Measurements from ENCODE around the gene PRKAA2. TPM values are rescaled to one million over a fixed set of nuclear protein-coding genes. Genes with fewer than 3 reads are reported as not detected.
A peak's percentile ranks its signal among the peaks of the same experiment; 100 is the strongest.

The PRKAA2 gene
- total and polyA plus RNA-seq, 2 donors (not counting 3 experiments of a cell fraction or from before 2014, with no cell fraction given): 0.32 to 1.2 TPM

DNA sequence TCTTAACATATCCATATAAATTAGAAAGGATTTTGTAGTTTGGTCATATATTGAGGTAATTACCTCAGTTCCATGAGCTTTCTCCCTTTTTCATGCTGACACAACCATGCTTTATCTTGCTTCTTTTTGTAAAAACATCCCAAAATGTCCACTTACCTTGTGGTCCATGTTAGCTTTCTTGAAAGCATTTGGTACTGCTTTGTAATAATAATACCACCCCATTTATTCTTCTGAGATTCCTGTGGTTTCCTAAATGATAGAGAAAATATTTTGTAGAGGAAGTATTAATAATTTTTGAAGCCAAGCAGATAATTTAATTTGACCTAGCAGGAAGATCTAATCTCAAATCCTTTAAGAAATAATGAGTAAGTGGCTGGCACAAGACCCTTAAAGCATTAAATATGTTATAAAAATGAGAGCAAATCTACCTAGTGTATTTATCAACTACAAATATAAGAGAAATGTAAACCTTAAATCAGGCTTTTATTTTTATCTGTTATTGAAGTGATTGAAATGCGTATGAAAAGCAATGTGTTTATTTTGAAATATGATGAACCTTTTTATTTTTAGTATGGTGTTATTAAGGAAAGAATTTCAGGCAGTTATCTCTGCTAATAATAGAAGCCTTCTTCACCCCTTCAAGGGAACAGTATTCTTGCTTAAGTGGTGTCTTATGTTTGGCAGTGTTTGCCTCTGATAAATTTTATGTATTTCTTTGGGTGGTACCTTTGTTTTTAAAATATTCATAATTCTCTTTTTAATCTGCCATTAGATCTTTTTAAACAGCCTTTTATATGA, 9.2 kb downstream of the PRKAA2 start:
- Histone ChIP-seq H2AFZ (ENCODE audit: low read depth, low read length) (no peak overlapping the region), H3K27me3 (ENCODE audit: control insufficient read depth in 2 of 2, insufficient read depth in 2 of 2, low read length in 2 of 2) (no peaks in the 10 kb centered on the region), H3K27ac (ENCODE audit: insufficient read depth, low read depth, low read length) (no peak overlapping the region), H3K4me3 (replicated peaks in 1 of 3; ENCODE audit: insufficient read depth in 1 of 3, low read depth in 1 of 3, low read length in 3 of 3) (no peak overlapping the region), H3K9me3 (replicated peaks; ENCODE audit: control insufficient read depth, insufficient read depth, low read length) (no peaks in the 10 kb centered on the region), H3K36me3 (ENCODE audit: control insufficient read depth in 2 of 2, extremely low read depth in 1 of 2, insufficient read depth in 2 of 2, low read length in 2 of 2) (no peaks in the 10 kb centered on the region), H3K4me1 (ENCODE audit: control insufficient read depth, extremely low read depth, insufficient read depth, low read length) (peaks cover 6% of the 10 kb centered on the region), H3K4me2 (ENCODE audit: insufficient read depth, low read length) (no peak overlapping the region), H4K20me1 (replicated peaks; ENCODE audit: control insufficient read depth, extremely low read depth, insufficient read depth, low read length) (no peaks in the 10 kb centered on the region), H3K9ac (replicated peaks; ENCODE audit: extremely low read depth, insufficient read depth, low read length) (no peak overlapping the region), H3K79me2 (ENCODE audit: control insufficient read depth, insufficient read depth, low read length) (no peaks in the 10 kb centered on the region), H3K9me1 (replicated peaks; ENCODE audit: control insufficient read depth, extremely low read depth, insufficient read depth, low read length) (no peaks in the 10 kb centered on the region)
- dilution Hi-C loops (cut with MboI; ENCODE audit: extremely low pct_ligation_motif_present, low sequenced_read_pairs): no loop called here
- no TSS peak for BruUV-seq (replicated peaks)
- intact Hi-C loops (cut with micrococcal nuclease): no loop called here
- ChIA-PET POLR2A (no interaction called here), CTCF (interaction anchor here (1.2 kb wide), 1 partner anchor 14 kb away, joined by 3 read pairs; no protein-coding TSS in a partner anchor)
- TF ChIP-seq, protein P1, sequence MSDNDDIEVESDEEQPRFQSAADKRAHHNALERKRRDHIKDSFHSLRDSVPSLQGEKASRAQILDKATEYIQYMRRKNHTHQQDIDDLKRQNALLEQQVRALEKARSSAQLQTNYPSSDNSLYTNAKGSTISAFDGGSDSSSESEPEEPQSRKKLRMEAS (IDR thresholded peaks at IDR 0.05; ENCODE audit: insufficient read depth, insufficient read length): no peak
- TF ChIP-seq GATA2 (IDR thresholded peaks at IDR 0.05; ENCODE audit: insufficient read depth, insufficient read length, low read depth, low read length): peak; percentile 66
- TF ChIP-seq FOS (IDR thresholded peaks at IDR 0.05; ENCODE audit: borderline replicate concordance, insufficient read depth, low read length): peak; percentile 5
- FAIRE-seq (no peak), DNase-seq (ENCODE audit: low read depth, low spot score) (no peak)

DNA sequence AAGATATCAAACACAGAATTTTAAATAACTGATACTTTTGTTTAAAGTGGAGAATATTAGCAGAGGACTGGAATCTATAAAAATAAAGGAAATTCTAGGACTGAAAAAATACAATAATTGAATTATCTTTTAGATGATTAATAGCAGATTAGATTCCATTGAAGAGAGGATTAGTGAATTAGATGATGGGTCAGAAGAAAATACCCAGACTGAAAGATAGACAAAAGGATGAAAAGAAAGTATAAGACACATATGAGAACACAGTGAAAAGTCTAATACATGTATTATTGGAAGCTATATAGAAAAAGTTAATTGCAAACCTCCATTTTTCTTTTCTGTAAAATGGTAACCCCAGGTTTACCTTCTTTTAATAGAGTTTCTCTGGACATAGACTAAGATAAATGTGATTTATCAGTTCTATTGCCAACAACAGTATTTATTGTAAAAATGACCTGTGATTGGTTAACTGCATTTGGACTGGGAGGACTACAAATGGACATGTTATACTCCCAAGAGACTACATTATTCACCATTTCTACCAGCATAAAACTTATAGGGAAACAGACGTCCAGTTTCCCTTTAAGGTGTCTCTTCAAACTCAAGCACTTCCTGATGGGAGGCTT, 11.0 kb downstream of the PRKAA2 start:
- CTCF ChIA-PET: no interaction called here
- Histone ChIP-seq H3K27me3 (ENCODE audit: control insufficient read depth in 2 of 2, insufficient read depth in 2 of 2, low read length in 2 of 2) (no peaks in the 10 kb centered on the region), H3K4me3 (replicated peaks in 1 of 3; ENCODE audit: insufficient read depth in 1 of 3, low read depth in 1 of 3, low read length in 3 of 3) (no peak overlapping the region), H3K4me1 (ENCODE audit: control insufficient read depth, extremely low read depth, insufficient read depth, low read length) (peaks cover 6% of the 10 kb centered on the region), H3K36me3 (ENCODE audit: control insufficient read depth in 2 of 2, extremely low read depth in 1 of 2, insufficient read depth in 2 of 2, low read length in 2 of 2) (no peaks in the 10 kb centered on the region), H2AFZ (ENCODE audit: low read depth, low read length) (no peak overlapping the region), H3K9me3 (replicated peaks; ENCODE audit: control insufficient read depth, insufficient read depth, low read length) (no peaks in the 10 kb centered on the region), H4K20me1 (replicated peaks; ENCODE audit: control insufficient read depth, extremely low read depth, insufficient read depth, low read length) (no peaks in the 10 kb centered on the region), H3K9me1 (replicated peaks; ENCODE audit: control insufficient read depth, extremely low read depth, insufficient read depth, low read length) (no peaks in the 10 kb centered on the region), H3K27ac (ENCODE audit: insufficient read depth, low read depth, low read length) (no peak overlapping the region), H3K4me2 (ENCODE audit: insufficient read depth, low read length) (no peak overlapping the region), H3K79me2 (ENCODE audit: control insufficient read depth, insufficient read depth, low read length) (no peaks in the 10 kb centered on the region), H3K9ac (replicated peaks; ENCODE audit: extremely low read depth, insufficient read depth, low read length) (no peak overlapping the region)
- intact Hi-C loops (cut with micrococcal nuclease): loop anchor here (5.0 kb wide), 1 partner anchor 301 kb away; no protein-coding TSS in a partner anchor
- POLR2A ChIA-PET: no interaction called here
- dilution Hi-C loops (cut with MboI; ENCODE audit: extremely low pct_ligation_motif_present, low sequenced_read_pairs): no loop called here
- DNase-seq (ENCODE audit: low read depth, low spot score) (no peak), FAIRE-seq (no peak)
- no TSS peak for BruUV-seq (replicated peaks)
- no peak for TF ChIP-seq MYC (IDR thresholded peaks at IDR 0.05; ENCODE audit: low read depth, low read length)
- no peak for TF ChIP-seq POLR2AphosphoS5 (IDR thresholded peaks at IDR 0.05; ENCODE audit: insufficient read depth, low read depth, low read length)
- TF ChIP-seq GATA2 (IDR thresholded peaks at IDR 0.05; ENCODE audit: insufficient read depth, insufficient read length, low read depth, low read length): no peak
- TF ChIP-seq, protein P2, sequence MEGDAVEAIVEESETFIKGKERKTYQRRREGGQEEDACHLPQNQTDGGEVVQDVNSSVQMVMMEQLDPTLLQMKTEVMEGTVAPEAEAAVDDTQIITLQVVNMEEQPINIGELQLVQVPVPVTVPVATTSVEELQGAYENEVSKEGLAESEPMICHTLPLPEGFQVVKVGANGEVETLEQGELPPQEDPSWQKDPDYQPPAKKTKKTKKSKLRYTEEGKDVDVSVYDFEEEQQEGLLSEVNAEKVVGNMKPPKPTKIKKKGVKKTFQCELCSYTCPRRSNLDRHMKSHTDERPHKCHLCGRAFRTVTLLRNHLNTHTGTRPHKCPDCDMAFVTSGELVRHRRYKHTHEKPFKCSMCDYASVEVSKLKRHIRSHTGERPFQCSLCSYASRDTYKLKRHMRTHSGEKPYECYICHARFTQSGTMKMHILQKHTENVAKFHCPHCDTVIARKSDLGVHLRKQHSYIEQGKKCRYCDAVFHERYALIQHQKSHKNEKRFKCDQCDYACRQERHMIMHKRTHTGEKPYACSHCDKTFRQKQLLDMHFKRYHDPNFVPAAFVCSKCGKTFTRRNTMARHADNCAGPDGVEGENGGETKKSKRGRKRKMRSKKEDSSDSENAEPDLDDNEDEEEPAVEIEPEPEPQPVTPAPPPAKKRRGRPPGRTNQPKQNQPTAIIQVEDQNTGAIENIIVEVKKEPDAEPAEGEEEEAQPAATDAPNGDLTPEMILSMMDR (IDR thresholded peaks at IDR 0.05; ENCODE audit: extremely low read depth in 1 of 2, insufficient read depth in 1 of 2, low read depth in 1 of 2, low read length in 2 of 2): no peak
